Parietal lobe (tissue), 2 donors: ENCODE data around the gene GPRC5D. TPM values are rescaled to one million over a fixed set of nuclear protein-coding genes. Genes with fewer than 3 reads are reported as not detected.

ENCODE experiments used
- small RNA-seq: library from RNA; depleted of rRNA; stranded (forward); fragments of <200 nt; gene quantifications from one replicate; pipeline ENCODE3, GENCODE V24; 2014; ENCODE audit warnings: low replicate concordance
- total RNA-seq: library from RNA; depleted of rRNA; stranded (reverse); fragments of >200 nt; gene quantifications from one replicate; pipeline ENCODE4 v1.2.3, GENCODE V29; 2014

The GPRC5D gene
- total RNA-seq, result not detected

GRCh38 chr12:12952036-12952435, at the start of gene GPRC5D:
GPRC5D (minus strand) TSS chr12:12952170; CDS start chr12:12950384, 1,786 bp downstream.

GRCh38 chr12:12999959-13000615, 48.1 kb upstream of the GPRC5D start, which contains the start of gene HEBP1:
HEBP1 (minus strand) TSS chr12:13000265; CDS start chr12:13000114, 151 bp downstream.

GRCh38 chr12:12891080-12891880, 60.7 kb downstream of the GPRC5D start, which contains the start of gene GPRC5A:
GPRC5A (plus strand) TSS chr12:12891562; CDS start chr12:12908250, 16,688 bp downstream.

Small RNA genes within 50 kb of the gene (small RNA-seq; reads per million reads assigned to genes)
- 4.2 reads per million, percentile 86 among the genes with 10 or more reads in this experiment for gene RF00604

Other genes with a start within 250 kb of the GPRC5D start
- gene CDKN1B, start 234.8 kb downstream of the GPRC5D start, total RNA-seq, result 119 TPM
- gene APOLD1, start 166.5 kb downstream of the GPRC5D start, total RNA-seq, result 19.4 TPM
- 59.2 TPM for gene DDX47, start 138.8 kb downstream of the GPRC5D start, total RNA-seq
- gene GPRC5A, start 60.6 kb downstream of the GPRC5D start, total RNA-seq, result 0.31 TPM
- gene HEBP1, start 48.1 kb upstream of the GPRC5D start, total RNA-seq, result 3.4 TPM
- 53.8 TPM for gene FAM234B, start 92.2 kb upstream of the GPRC5D start, total RNA-seq
- not detected for gene GSG1, start 151.5 kb upstream of the GPRC5D start, total RNA-seq
- 7.8 TPM for gene EMP1, start 244.6 kb upstream of the GPRC5D start, total RNA-seq